Measurements from ENCODE around the gene CTNNAL1. TPM values are rescaled to one million over a fixed set of nuclear protein-coding genes. Genes with fewer than 3 reads are reported as not detected.

CTNNAL1 gene
- total RNA-seq, 2 experiments from 2014 or later = 12.5 to 14.0 TPM

GRCh38 chr9:109020113-109020512 lies 6.8 kb upstream of the CTNNAL1 start:
- no peaks in the 10 kb centered on the region for H3K9me3 Mint-ChIP-seq
- POLR2A ChIA-PET = no interaction called here
- no peak overlapping the region for H3K27ac Mint-ChIP-seq
- peaks cover 27% of the 10 kb centered on the region for H3K36me3 Mint-ChIP-seq (ENCODE audit: low read depth)
- H3K4me3 Mint-ChIP-seq = no peak overlapping the region
- peaks cover 5% of the 10 kb centered on the region for H3K4me1 Mint-ChIP-seq
- H3K27me3 Mint-ChIP-seq = no peaks in the 10 kb centered on the region
- no peak for DNase-seq
- CTCF ChIA-PET = no interaction called here

GRCh38 chr9:109019420-109019819 lies 6.1 kb upstream of the CTNNAL1 start:
- DNase-seq = no peak
- ChIA-PET POLR2A (no interaction called here), CTCF (interaction anchor here (1.2 kb wide), 1 partner anchor 10 kb away, joined by 3 read pairs; no protein-coding TSS in a partner anchor)
- no peaks in the 10 kb centered on the region for H3K9me3 Mint-ChIP-seq
- H3K4me1 Mint-ChIP-seq = peaks cover 5% of the 10 kb centered on the region
- H3K4me3 Mint-ChIP-seq = no peak overlapping the region
- H3K27ac Mint-ChIP-seq = no peak overlapping the region
- H3K27me3 Mint-ChIP-seq = no peaks in the 10 kb centered on the region
- peaks cover 23% of the 10 kb centered on the region for H3K36me3 Mint-ChIP-seq (ENCODE audit: low read depth)

- Mint-ChIP-seq H3K36me3 (ENCODE audit: low read depth) (peaks cover 19% of the 10 kb centered on the region), H3K27me3 (peaks cover 1% of the 10 kb centered on the region), H3K4me3 (no peak overlapping the region), H3K9me3 (no peaks in the 10 kb centered on the region), H3K27ac (no peak overlapping the region), H3K4me1 (peaks cover 14% of the 10 kb centered on the region)
- no peak for DNase-seq
- ChIA-PET CTCF (interaction anchor here (1.0 to 1.1 kb wide), 2 partner anchors 10 to 14 kb away, joined by 3 to 4 read pairs; no protein-coding TSS in a partner anchor), POLR2A (no interaction called here)
Observed at GRCh38 chr9:109017493-109017892, 4.2 kb upstream of the CTNNAL1 start.

GRCh38 chr9:109017061-109017460 lies 3.8 kb upstream of the CTNNAL1 start:
- Mint-ChIP-seq H3K9me3 (no peaks in the 10 kb centered on the region), H3K36me3 (ENCODE audit: low read depth) (peaks cover 20% of the 10 kb centered on the region), H3K27ac (no peak overlapping the region), H3K27me3 (peaks cover 6% of the 10 kb centered on the region), H3K4me1 (peaks cover 18% of the 10 kb centered on the region), H3K4me3 (no peak overlapping the region)
- DNase-seq = no peak
- ChIA-PET POLR2A (no interaction called here), CTCF (interaction anchor here (1.0 kb wide), 1 partner anchor 10 kb away, joined by 4 read pairs; no protein-coding TSS in a partner anchor)

- no peak overlapping the region for H3K27ac Mint-ChIP-seq
Observed at GRCh38 chr9:109016132-109016531, 2.8 kb upstream of the CTNNAL1 start.

GRCh38 chr9:109014608-109015280 lies 1.4 kb upstream of the CTNNAL1 start:
- Mint-ChIP-seq H3K27ac (no peak overlapping the region), H3K36me3 (ENCODE audit: low read depth) (peaks cover 12% of the 10 kb centered on the region), H3K4me1 (peaks cover 33% of the 10 kb centered on the region), H3K27me3 (peaks cover 6% of the 10 kb centered on the region), H3K4me3 (no peak overlapping the region), H3K9me3 (no peaks in the 10 kb centered on the region)
- POLR2A ChIA-PET = no interaction called here
- DNase-seq = no peak
- CTCF ChIA-PET = interaction anchor here (1.0 kb wide), 1 partner anchor 35 kb away, joined by 3 read pairs; no protein-coding TSS in a partner anchor

More at GRCh38 chr9:109016132-109016531, 2.8 kb upstream of the CTNNAL1 start:
- Mint-ChIP-seq H3K27me3 (peaks cover 6% of the 10 kb centered on the region), H3K9me3 (no peaks in the 10 kb centered on the region), H3K36me3 (ENCODE audit: low read depth) (peaks cover 20% of the 10 kb centered on the region), H3K4me3 (no peak overlapping the region), H3K4me1 (peaks cover 28% of the 10 kb centered on the region)
- no peak for DNase-seq
- ChIA-PET CTCF (no interaction called here), POLR2A (no interaction called here)

GRCh38 chr9:109013679-109014607 lies 644 bp upstream of the CTNNAL1 start:
- H3K27ac Mint-ChIP-seq = peak overlapping the region; percentile 85
- CTCF ChIA-PET = interaction anchor here (1.0 kb wide), 1 partner anchor 35 kb away, joined by 3 read pairs; no protein-coding TSS in a partner anchor

GRCh38 chr9:109012009-109012875 lies 1.1 kb downstream of the CTNNAL1 start:
- peak; percentile 24 for DNase-seq
- ChIA-PET POLR2A (no interaction called here), CTCF (no interaction called here)
- Mint-ChIP-seq H3K4me3 (peak overlapping the region; percentile 94), H3K4me1 (peaks cover 36% of the 10 kb centered on the region), H3K9me3 (no peaks in the 10 kb centered on the region), H3K36me3 (ENCODE audit: low read depth) (peaks cover 5% of the 10 kb centered on the region), H3K27ac (peak overlapping the region; percentile 91), H3K27me3 (peaks cover 6% of the 10 kb centered on the region)

More at GRCh38 chr9:109013679-109014607, 644 bp upstream of the CTNNAL1 start:
- DNase-seq = no peak
- H3K4me3 Mint-ChIP-seq = peak overlapping the region; percentile 85
- peaks cover 6% of the 10 kb centered on the region for H3K27me3 Mint-ChIP-seq
- H3K36me3 Mint-ChIP-seq (ENCODE audit: low read depth) = peaks cover 6% of the 10 kb centered on the region
- peaks cover 36% of the 10 kb centered on the region for H3K4me1 Mint-ChIP-seq
- no peaks in the 10 kb centered on the region for H3K9me3 Mint-ChIP-seq
- POLR2A ChIA-PET = interaction anchor here (0.6 kb wide), 1 partner anchor 108 kb away, joined by 3 read pairs; no protein-coding TSS in a partner anchor

GRCh38 chr9:109011231-109011671 lies 2.0 kb downstream of the CTNNAL1 start:
- DNase-seq = no peak
- H3K4me3 Mint-ChIP-seq = no peak overlapping the region
- POLR2A ChIA-PET = no interaction called here

GRCh38 chr9:109010746-109011145 lies 2.6 kb downstream of the CTNNAL1 start:
- peaks cover 6% of the 10 kb centered on the region for H3K27me3 Mint-ChIP-seq
- DNase-seq = peak; percentile 73
- peaks cover 36% of the 10 kb centered on the region for H3K4me1 Mint-ChIP-seq
- peak overlapping the region; percentile 15 for H3K27ac Mint-ChIP-seq
- no peaks in the 10 kb centered on the region for H3K9me3 Mint-ChIP-seq
- ChIA-PET POLR2A (no interaction called here), CTCF (interaction anchor here (1.3 to 2.2 kb wide), 2 partner anchors 13 to 108 kb away, joined by 3 to 7 read pairs; no protein-coding TSS in a partner anchor)
- H3K4me3 Mint-ChIP-seq = no peak overlapping the region
- peaks cover 5% of the 10 kb centered on the region for H3K36me3 Mint-ChIP-seq (ENCODE audit: low read depth)

More at GRCh38 chr9:109011231-109011671, 2.0 kb downstream of the CTNNAL1 start:
- peak overlapping the region; percentile 16 for H3K27ac Mint-ChIP-seq
- CTCF ChIA-PET = interaction anchor here (1.3 to 2.2 kb wide), 2 partner anchors 14 to 107 kb away, joined by 3 to 7 read pairs; no protein-coding TSS in a partner anchor
- H3K27me3 Mint-ChIP-seq = peaks cover 6% of the 10 kb centered on the region
- no peaks in the 10 kb centered on the region for H3K9me3 Mint-ChIP-seq
- peaks cover 5% of the 10 kb centered on the region for H3K36me3 Mint-ChIP-seq (ENCODE audit: low read depth)
- H3K4me1 Mint-ChIP-seq = peaks cover 36% of the 10 kb centered on the region

GRCh38 chr9:109005678-109006077 lies 7.6 kb downstream of the CTNNAL1 start:
- Mint-ChIP-seq H3K9me3 (peaks cover 7% of the 10 kb centered on the region), H3K4me3 (no peak overlapping the region)
- CTCF ChIA-PET = interaction anchor here (0.6 to 2.0 kb wide), 2 partner anchors 11 to 1406 kb away, joined by 4 to 7 read pairs; no protein-coding TSS in a partner anchor

GRCh38 chr9:109003116-109003515 lies 10.2 kb downstream of the CTNNAL1 start:
- CTCF ChIA-PET = interaction anchor here (0.6 to 1.3 kb wide), 5 partner anchors 15 to 521 kb away, joined by 3 to 4 read pairs (median 3); no protein-coding TSS in a partner anchor
- no peak overlapping the region for H3K4me3 Mint-ChIP-seq
- POLR2A ChIA-PET = no interaction called here
- H3K27ac Mint-ChIP-seq = no peak overlapping the region
- H3K9me3 Mint-ChIP-seq = peaks cover 7% of the 10 kb centered on the region
- H3K27me3 Mint-ChIP-seq = no peaks in the 10 kb centered on the region
- peaks cover 7% of the 10 kb centered on the region for H3K36me3 Mint-ChIP-seq (ENCODE audit: low read depth)
- no peak for DNase-seq
- H3K4me1 Mint-ChIP-seq = peaks cover 11% of the 10 kb centered on the region

More at GRCh38 chr9:109005678-109006077, 7.6 kb downstream of the CTNNAL1 start:
- DNase-seq = no peak
- POLR2A ChIA-PET = no interaction called here
- peaks cover 17% of the 10 kb centered on the region for H3K4me1 Mint-ChIP-seq
- no peaks in the 10 kb centered on the region for H3K27me3 Mint-ChIP-seq
- H3K36me3 Mint-ChIP-seq (ENCODE audit: low read depth) = peaks cover 8% of the 10 kb centered on the region
- no peak overlapping the region for H3K27ac Mint-ChIP-seq
